ENCODE measurements around the gene KCNAB3. TPM values are rescaled to one million over a fixed set of nuclear protein-coding genes. Genes with fewer than 3 reads are reported as not detected.

Gene KCNAB3
- polyA plus RNA-seq, 3 donors, result 11.7 TPM; not detected in 2

DNA sequence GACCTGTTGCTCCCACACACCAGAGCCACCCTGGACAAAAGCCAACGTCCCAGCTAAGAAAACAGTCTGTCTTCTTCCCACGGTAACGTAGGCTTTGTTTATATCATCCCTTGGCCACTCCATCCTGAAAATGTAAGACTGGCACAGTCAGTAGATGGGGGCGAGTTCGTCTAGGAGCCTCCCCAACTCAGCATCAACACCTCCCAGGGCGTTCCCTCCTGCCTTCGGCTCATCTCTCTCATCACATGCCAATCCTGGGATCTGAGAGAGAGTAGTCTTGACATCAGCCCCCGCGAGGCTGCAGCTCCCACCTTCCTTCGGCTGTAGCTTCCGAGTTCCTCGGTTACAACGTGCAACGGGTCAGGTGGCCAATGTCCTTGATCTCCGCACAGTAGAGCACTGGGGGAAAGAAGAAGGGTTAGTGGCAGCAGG is 14.5 kb downstream of the KCNAB3 start:
- Histone ChIP-seq H3K9ac (ENCODE audit: insufficient read depth, low read length, poor library complexity, severe bottlenecking) (peak overlapping the region; percentile 64), H3K27me3 (ENCODE audit: control insufficient read depth in 2 of 2, insufficient read depth in 2 of 2, low read length in 2 of 2) (no peaks in the 10 kb centered on the region), H2AFZ (ENCODE audit: insufficient read depth, low read depth, low read length, poor library complexity, severe bottlenecking) (peak overlapping the region; percentile 85), H3K9me3 (replicated peaks in 1 of 2; ENCODE audit: control insufficient read depth in 1 of 2, insufficient read depth in 1 of 2, low read length in 2 of 2) (no peaks in the 10 kb centered on the region), H3K27ac (ENCODE audit: low read depth in 1 of 2, low read length in 2 of 2) (peak overlapping the region; percentile 81 to 87), H3K79me2 (ENCODE audit: insufficient read depth, low read length) (peaks cover 9% of the 10 kb centered on the region), H4K20me1 (ENCODE audit: insufficient read depth, low read length) (peaks cover 6% of the 10 kb centered on the region), H3K4me2 (replicated peaks; ENCODE audit: extremely low read depth, low read length, poor library complexity, severe bottlenecking) (peak overlapping the region; percentile 77), H3K36me3 (replicated peaks in 1 of 2; ENCODE audit: control insufficient read depth in 1 of 2, insufficient read depth in 2 of 2, low read length in 2 of 2) (peaks cover 19 to 24% of the 10 kb centered on the region in 2 donors), H3K4me3 (replicated peaks in 1 of 3; ENCODE audit: low read depth in 2 of 3, low read length in 3 of 3) (peak overlapping the region; percentile 27 to 66 (median 31)), H3K4me1 (ENCODE audit: control insufficient read depth in 1 of 2, insufficient read depth in 2 of 2, low read length in 2 of 2) (peaks cover 23 to 32% of the 10 kb centered on the region in 2 donors)
- Mint-ChIP-seq H3K27me3 (ENCODE audit: low read depth in 3 of 3) (peaks cover 0 to 3% (median 1%) of the 10 kb centered on the region in 3 donors), H3K4me1 (peaks cover 37% of the 10 kb centered on the region), H3K4me3 (peak overlapping the region; percentile 86 to 89), H3K36me3 (peaks cover 18 to 20% of the 10 kb centered on the region in 2 donors), H3K9me3 (no peaks in the 10 kb centered on the region), H3K27ac (peak overlapping the region; percentile 83 to 96 (median 94))
- intact Hi-C loops (cut with micrococcal nuclease), result loop anchor here (2.0 kb wide), 1 partner anchor 142 kb away; no protein-coding TSS in a partner anchor
- TF ChIP-seq, protein P1, sequence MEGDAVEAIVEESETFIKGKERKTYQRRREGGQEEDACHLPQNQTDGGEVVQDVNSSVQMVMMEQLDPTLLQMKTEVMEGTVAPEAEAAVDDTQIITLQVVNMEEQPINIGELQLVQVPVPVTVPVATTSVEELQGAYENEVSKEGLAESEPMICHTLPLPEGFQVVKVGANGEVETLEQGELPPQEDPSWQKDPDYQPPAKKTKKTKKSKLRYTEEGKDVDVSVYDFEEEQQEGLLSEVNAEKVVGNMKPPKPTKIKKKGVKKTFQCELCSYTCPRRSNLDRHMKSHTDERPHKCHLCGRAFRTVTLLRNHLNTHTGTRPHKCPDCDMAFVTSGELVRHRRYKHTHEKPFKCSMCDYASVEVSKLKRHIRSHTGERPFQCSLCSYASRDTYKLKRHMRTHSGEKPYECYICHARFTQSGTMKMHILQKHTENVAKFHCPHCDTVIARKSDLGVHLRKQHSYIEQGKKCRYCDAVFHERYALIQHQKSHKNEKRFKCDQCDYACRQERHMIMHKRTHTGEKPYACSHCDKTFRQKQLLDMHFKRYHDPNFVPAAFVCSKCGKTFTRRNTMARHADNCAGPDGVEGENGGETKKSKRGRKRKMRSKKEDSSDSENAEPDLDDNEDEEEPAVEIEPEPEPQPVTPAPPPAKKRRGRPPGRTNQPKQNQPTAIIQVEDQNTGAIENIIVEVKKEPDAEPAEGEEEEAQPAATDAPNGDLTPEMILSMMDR (IDR thresholded peaks at IDR 0.05), result no peak
- DNase-seq, result no peak
- 1% methylated on average over 12 of the region's 15 CpGs for WGBS (ENCODE audit: insufficient coverage)

DNA sequence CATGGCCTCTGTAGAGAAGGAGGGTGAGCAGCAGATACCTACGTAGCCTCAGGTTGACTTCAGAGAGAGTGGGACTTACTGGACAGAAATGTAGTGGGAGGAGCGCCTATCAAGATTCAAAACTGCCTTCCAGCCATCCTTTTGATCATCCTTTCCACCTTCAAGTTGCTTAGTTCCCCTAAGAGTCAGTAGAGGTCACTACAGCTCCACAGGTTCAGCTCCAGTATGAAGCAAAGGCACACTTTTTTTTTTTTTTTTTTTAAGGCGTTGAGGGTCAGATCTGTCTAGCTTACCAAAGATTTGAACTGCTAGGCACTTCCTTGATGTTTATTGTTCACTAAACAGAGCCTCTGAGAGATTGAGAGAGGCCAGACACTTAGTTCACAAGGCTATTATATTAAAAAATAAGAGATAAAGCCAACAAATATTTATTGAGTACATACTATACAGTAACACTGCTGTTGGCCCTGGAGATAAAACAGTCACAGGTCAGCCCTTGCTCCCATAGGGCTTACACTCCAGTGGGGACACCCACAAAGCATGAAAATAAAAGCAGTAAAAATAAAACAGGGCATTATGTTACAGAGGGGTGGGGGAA is 16.6 kb downstream of the KCNAB3 start:
- Histone ChIP-seq H4K20me1 (ENCODE audit: insufficient read depth, low read length) (peaks cover 6% of the 10 kb centered on the region), H3K4me2 (replicated peaks; ENCODE audit: extremely low read depth, low read length, poor library complexity, severe bottlenecking) (no peak overlapping the region), H3K4me1 (ENCODE audit: control insufficient read depth in 1 of 2, insufficient read depth in 2 of 2, low read length in 2 of 2) (peaks cover 23 to 32% of the 10 kb centered on the region in 2 donors), H3K79me2 (ENCODE audit: insufficient read depth, low read length) (peaks cover 9% of the 10 kb centered on the region), H3K27me3 (ENCODE audit: control insufficient read depth in 2 of 2, insufficient read depth in 2 of 2, low read length in 2 of 2) (no peaks in the 10 kb centered on the region), H3K9me3 (replicated peaks in 1 of 2; ENCODE audit: control insufficient read depth in 1 of 2, insufficient read depth in 1 of 2, low read length in 2 of 2) (no peaks in the 10 kb centered on the region), H3K9ac (ENCODE audit: insufficient read depth, low read length, poor library complexity, severe bottlenecking) (no peak overlapping the region), H3K4me3 (replicated peaks in 1 of 3; ENCODE audit: low read depth in 2 of 3, low read length in 3 of 3) (no peak overlapping the region), H3K27ac (ENCODE audit: low read depth in 1 of 2, low read length in 2 of 2) (no peak overlapping the region), H2AFZ (ENCODE audit: insufficient read depth, low read depth, low read length, poor library complexity, severe bottlenecking) (no peak overlapping the region), H3K36me3 (replicated peaks in 1 of 2; ENCODE audit: control insufficient read depth in 1 of 2, insufficient read depth in 2 of 2, low read length in 2 of 2) (peaks cover 39 to 45% of the 10 kb centered on the region in 2 donors)
- TF ChIP-seq, protein P1 (IDR thresholded peaks at IDR 0.05), result peak; percentile 81
- H3K27ac Mint-ChIP-seq, result peak overlapping the region in 4 of 7 donors; percentile 37 to 84 (median 62)
- peaks cover 36 to 40% of the 10 kb centered on the region in 2 donors for H3K36me3 Mint-ChIP-seq
- WGBS (ENCODE audit: insufficient coverage), result no CpG with 5 or more reads among the region's 3 CpGs
- peaks cover 0 to 3% (median 1%) of the 10 kb centered on the region in 3 donors for H3K27me3 Mint-ChIP-seq (ENCODE audit: low read depth in 3 of 3)
- intact Hi-C loops (cut with micrococcal nuclease), result loop anchor here (1.0 to 5.0 kb wide), 3 partner anchors 76 to 124 kb away; partner anchors contain the start of gene ALOX15B (in 1 of the 2)
- DNase-seq, result peak; percentile 69 to 79 (median 79)
- H3K9me3 Mint-ChIP-seq, result no peaks in the 10 kb centered on the region
- H3K4me1 Mint-ChIP-seq, result peaks cover 36% of the 10 kb centered on the region
- no peak overlapping the region for H3K4me3 Mint-ChIP-seq

Measured in CD14-positive monocyte (primary cell).